ENCODE measurements around the gene FBXL14. TPM values are rescaled to one million over a fixed set of nuclear protein-coding genes. Genes with fewer than 3 reads are reported as not detected.

Gene FBXL14
- total and polyA plus RNA-seq, 4 donors, result 0.67 to 7.5 (median 4.9) TPM

- no peak overlapping the region for H3K4me3 ChIP-seq (ENCODE audit: low read depth in 1 of 3, low read length in 3 of 3)
- no peak overlapping the region for H3K27ac ChIP-seq (ENCODE audit: low read depth in 1 of 2, low read length in 2 of 2)
- 97% methylated on average over 6 of the region's 6 CpGs for WGBS
- no peaks in the 10 kb centered on the region for H3K27me3 ChIP-seq (ENCODE audit: control insufficient read depth in 4 of 4, insufficient read depth in 4 of 4, low read length in 3 of 4)
- no peaks in the 10 kb centered on the region for H3K9me3 ChIP-seq (ENCODE audit: control insufficient read depth in 4 of 4, low read length in 3 of 4)
- peaks cover 2 to 22% (median 21%) of the 10 kb centered on the region in 4 donors for H3K4me1 ChIP-seq (ENCODE audit: control insufficient read depth in 4 of 4, insufficient read depth in 4 of 4, low read length in 3 of 4)
- DNase-seq (ENCODE audit: low spot score), result no peak
- TF ChIP-seq RAD21 (IDR thresholded peaks at IDR 0.05) (no peak), JUND (IDR thresholded peaks at IDR 0.05) (no peak), NR2F2 (IDR thresholded peaks at IDR 0.05) (no peak), TAF1 (conservative IDR thresholded peaks at IDR 0.05) (no peak), GABPA (IDR thresholded peaks at IDR 0.05 in 1 of 2, conservative IDR thresholded peaks at IDR 0.05 in 1 of 2) (no peak), SP1 (IDR thresholded peaks at IDR 0.05) (no peak), FOXA2 (IDR thresholded peaks at IDR 0.05) (no peak), RXRA (IDR thresholded peaks at IDR 0.05) (no peak), ZBTB33 (IDR thresholded peaks at IDR 0.05) (no peak), ATF3 (IDR thresholded peaks at IDR 0.05) (no peak), HNF4G (IDR thresholded peaks at IDR 0.05) (no peak)
- TF ChIP-seq, protein P1, sequence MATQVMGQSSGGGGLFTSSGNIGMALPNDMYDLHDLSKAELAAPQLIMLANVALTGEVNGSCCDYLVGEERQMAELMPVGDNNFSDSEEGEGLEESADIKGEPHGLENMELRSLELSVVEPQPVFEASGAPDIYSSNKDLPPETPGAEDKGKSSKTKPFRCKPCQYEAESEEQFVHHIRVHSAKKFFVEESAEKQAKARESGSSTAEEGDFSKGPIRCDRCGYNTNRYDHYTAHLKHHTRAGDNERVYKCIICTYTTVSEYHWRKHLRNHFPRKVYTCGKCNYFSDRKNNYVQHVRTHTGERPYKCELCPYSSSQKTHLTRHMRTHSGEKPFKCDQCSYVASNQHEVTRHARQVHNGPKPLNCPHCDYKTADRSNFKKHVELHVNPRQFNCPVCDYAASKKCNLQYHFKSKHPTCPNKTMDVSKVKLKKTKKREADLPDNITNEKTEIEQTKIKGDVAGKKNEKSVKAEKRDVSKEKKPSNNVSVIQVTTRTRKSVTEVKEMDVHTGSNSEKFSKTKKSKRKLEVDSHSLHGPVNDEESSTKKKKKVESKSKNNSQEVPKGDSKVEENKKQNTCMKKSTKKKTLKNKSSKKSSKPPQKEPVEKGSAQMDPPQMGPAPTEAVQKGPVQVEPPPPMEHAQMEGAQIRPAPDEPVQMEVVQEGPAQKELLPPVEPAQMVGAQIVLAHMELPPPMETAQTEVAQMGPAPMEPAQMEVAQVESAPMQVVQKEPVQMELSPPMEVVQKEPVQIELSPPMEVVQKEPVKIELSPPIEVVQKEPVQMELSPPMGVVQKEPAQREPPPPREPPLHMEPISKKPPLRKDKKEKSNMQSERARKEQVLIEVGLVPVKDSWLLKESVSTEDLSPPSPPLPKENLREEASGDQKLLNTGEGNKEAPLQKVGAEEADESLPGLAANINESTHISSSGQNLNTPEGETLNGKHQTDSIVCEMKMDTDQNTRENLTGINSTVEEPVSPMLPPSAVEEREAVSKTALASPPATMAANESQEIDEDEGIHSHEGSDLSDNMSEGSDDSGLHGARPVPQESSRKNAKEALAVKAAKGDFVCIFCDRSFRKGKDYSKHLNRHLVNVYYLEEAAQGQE (IDR thresholded peaks at IDR 0.05), result no peak
- H3K36me3 ChIP-seq (ENCODE audit: control insufficient read depth in 4 of 4, insufficient read depth in 3 of 4, low read depth in 1 of 4, low read length in 3 of 4), result no peaks in the 10 kb centered on the region
- no peak overlapping the region for H3K9ac ChIP-seq (ENCODE audit: low read depth in 1 of 2, low read length in 2 of 2)
These were observed 20.0 kb upstream of the FBXL14 start for GRCh38 chr12:1614360-1614759.

GRCh38 chr12:1613860-1614259, 19.5 kb upstream of the FBXL14 start:
- no peak overlapping the region for H3K4me3 ChIP-seq (ENCODE audit: low read depth in 1 of 3, low read length in 3 of 3)
- no peak overlapping the region for H3K27ac ChIP-seq (ENCODE audit: low read depth in 1 of 2, low read length in 2 of 2)
- no peak overlapping the region for H3K9ac ChIP-seq (ENCODE audit: low read depth in 1 of 2, low read length in 2 of 2)
- peaks cover 5 to 24% (median 22%) of the 10 kb centered on the region in 4 donors for H3K4me1 ChIP-seq (ENCODE audit: control insufficient read depth in 4 of 4, insufficient read depth in 4 of 4, low read length in 3 of 4)
- DNase-seq (ENCODE audit: low spot score), result no peak
- H3K36me3 ChIP-seq (ENCODE audit: control insufficient read depth in 4 of 4, insufficient read depth in 3 of 4, low read depth in 1 of 4, low read length in 3 of 4), result no peaks in the 10 kb centered on the region
- H3K9me3 ChIP-seq (ENCODE audit: control insufficient read depth in 4 of 4, low read length in 3 of 4), result no peaks in the 10 kb centered on the region
- TF ChIP-seq ATF3 (IDR thresholded peaks at IDR 0.05), result no peak
- TF ChIP-seq HNF4A (conservative IDR thresholded peaks at IDR 0.05), result no peak
- TF ChIP-seq CTCF (IDR thresholded peaks at IDR 0.05; ENCODE audit: low read depth, low read length, missing input control), result no peak
- no peak for TF ChIP-seq FOXA2 (IDR thresholded peaks at IDR 0.05)
- no peak for TF ChIP-seq EGR1 (IDR thresholded peaks at IDR 0.05; ENCODE audit: low read depth in 2 of 2)
- TF ChIP-seq RXRA (IDR thresholded peaks at IDR 0.05), result no peak
- no peak for TF ChIP-seq SP1 (IDR thresholded peaks at IDR 0.05)
- TF ChIP-seq RAD21 (IDR thresholded peaks at IDR 0.05), result no peak
- no peak for TF ChIP-seq TAF1 (conservative IDR thresholded peaks at IDR 0.05)
- TF ChIP-seq MAX (IDR thresholded peaks at IDR 0.05), result no peak
- no peak for TF ChIP-seq ZBTB33 (IDR thresholded peaks at IDR 0.05)
- TF ChIP-seq, protein P1 (IDR thresholded peaks at IDR 0.05), result no peak
- TF ChIP-seq JUND (IDR thresholded peaks at IDR 0.05), result no peak
- no peak for TF ChIP-seq YY1 (IDR thresholded peaks at IDR 0.05)
- no peak for TF ChIP-seq HNF4G (IDR thresholded peaks at IDR 0.05)
- no peak for TF ChIP-seq FOXA1 (IDR thresholded peaks at IDR 0.05)
- no peak for TF ChIP-seq NR2F2 (IDR thresholded peaks at IDR 0.05)
- no peaks in the 10 kb centered on the region for H3K27me3 ChIP-seq (ENCODE audit: control insufficient read depth in 4 of 4, insufficient read depth in 4 of 4, low read length in 3 of 4)
- WGBS, result 94% methylated on average over 4 of the region's 4 CpGs
